Activated CD4-positive, alpha-beta memory T cell treated with anti-CD3 and anti-CD28 coated beads for 36 hours (primary cell): ENCODE measurements around the gene HSPD1. TPM values are rescaled to one million over a fixed set of nuclear protein-coding genes. Genes with fewer than 3 reads are reported as not detected.
"Not testable (repeated sequence)": the region's sequence is repeated elsewhere in the genome, so short reads cannot be mapped to it uniquely, and the experiment has no call there.

Experiments
- CTCF ChIA-PET: fragments of 350-600 bp; sonication (Branson Sonifier 250); formaldehyde crosslinking; loops from one replicate; lab custom pipeline; 2021; ENCODE audit warnings: antibody characterized with exemption, inconsistent platforms; lab: Charles Lee
- POLR2A ChIA-PET: fragments of 350-600 bp; sonication (Branson Sonifier 250); formaldehyde crosslinking; loops from one replicate; lab custom pipeline; 2021; ENCODE audit warnings: antibody characterized with exemption; lab: Charles Lee
- DNase-seq: peaks from one replicate; pipeline ENCODE4 v3.0.0-alpha.2; 2020
- H3K27ac Mint-ChIP-seq: one replicate; pipeline ENCODE4 v1.8.0; 2021; ENCODE audit warnings: mixed read lengths
- H3K27me3 Mint-ChIP-seq: one replicate; pipeline ENCODE4 v1.8.0; 2021; ENCODE audit warnings: mixed read lengths
- H3K36me3 Mint-ChIP-seq: one replicate; pipeline ENCODE4 v1.8.0; 2021; ENCODE audit warnings: mixed read lengths
- H3K4me1 Mint-ChIP-seq: one replicate; pipeline ENCODE4 v1.8.0; 2021; ENCODE audit warnings: low read depth, mixed read lengths
- H3K4me3 Mint-ChIP-seq: one replicate; pipeline ENCODE4 v1.8.0; 2021; ENCODE audit warnings: mild to moderate bottlenecking, mixed read lengths
- H3K9me3 Mint-ChIP-seq: one replicate; pipeline ENCODE4 v1.8.0; 2021; ENCODE audit warnings: mixed read lengths
- intact Hi-C: fragments of 100-400 bp; cut with micrococcal nuclease; formaldehyde crosslinking; loops from one replicate; pipeline ENCODE4 v1.15.1; 2023
- total RNA-seq, 2 experiments: library from RNA; stranded (reverse); gene quantifications; one replicate each; pipeline ENCODE4 v1.2.3, GENCODE V29; 2021

HSPD1 gene
- total RNA-seq, 2 experiments from 2014 or later, result 839 to 853 TPM

DNA sequence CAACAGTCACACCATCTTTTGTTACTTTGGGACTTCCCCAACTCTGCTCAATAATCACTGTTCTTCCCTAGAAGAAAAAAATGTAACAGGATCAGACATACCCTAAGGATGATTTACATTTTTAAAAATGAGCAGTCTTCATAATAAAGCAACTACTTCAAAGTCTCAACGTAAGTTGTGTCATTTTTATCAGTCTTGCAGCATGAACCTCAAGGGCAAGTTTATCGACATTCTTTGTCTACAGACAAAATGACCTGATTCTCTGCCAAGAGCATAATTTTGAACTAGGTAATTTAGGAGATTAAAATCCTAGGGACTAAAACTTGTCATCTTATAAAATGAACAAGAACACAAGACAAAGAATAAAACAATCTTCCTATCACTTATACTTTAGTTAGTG, 2.3 kb downstream of the HSPD1 start:
- Mint-ChIP-seq H3K27ac (peak overlapping the region; percentile 97), H3K4me1 (peaks cover 51% of the 10 kb centered on the region), H3K9me3 (no peaks in the 10 kb centered on the region), H3K4me3 (peak overlapping the region; percentile 97), H3K36me3 (peaks cover 85% of the 10 kb centered on the region), H3K27me3 (no peaks in the 10 kb centered on the region)
- CTCF ChIA-PET, result interaction anchor here (2.1 kb wide), 1 partner anchor 19 kb away, joined by 6 read pairs; the partner anchor contains the start of gene MOB4
- DNase-seq, result no peak
- intact Hi-C loops, result no loop called here
- POLR2A ChIA-PET, result interaction anchor here (0.7 to 7.6 kb wide), 6 partner anchors 9 to 64 kb away, joined by 3 to 76 read pairs (median 6); partner anchors contain the start of genes COQ10B and SF3B1

DNA sequence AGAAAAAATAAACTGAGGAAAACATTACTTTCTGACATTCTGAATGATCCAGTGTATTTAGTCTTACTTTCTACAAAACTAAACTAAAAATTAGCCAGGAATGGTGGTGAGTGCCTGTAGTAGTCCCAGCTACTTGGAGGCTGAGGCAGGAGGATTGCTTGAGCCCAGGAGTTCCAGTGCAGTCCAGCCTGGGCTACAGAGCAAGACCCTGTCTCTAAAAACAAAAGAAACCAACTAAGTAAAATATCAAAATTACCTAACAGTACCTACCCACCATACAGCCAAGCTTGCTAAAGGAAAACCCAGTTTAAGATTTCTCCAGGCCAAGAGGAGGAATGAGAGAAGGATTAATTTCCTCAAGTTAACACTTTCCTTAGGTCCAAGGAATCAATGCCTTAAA, 2.9 kb downstream of the HSPD1 start:
- intact Hi-C loops, result no loop called here
- CTCF ChIA-PET, result interaction anchor here (2.1 kb wide), 1 partner anchor 20 kb away, joined by 6 read pairs; the partner anchor contains the start of gene MOB4
- DNase-seq, result no peak
- Mint-ChIP-seq H3K36me3 (peaks cover 80% of the 10 kb centered on the region), H3K27me3 (no peaks in the 10 kb centered on the region), H3K4me1 (peaks cover 47% of the 10 kb centered on the region), H3K9me3 (no peaks in the 10 kb centered on the region), H3K27ac (peak overlapping the region; percentile 97), H3K4me3 (peak overlapping the region; percentile 97)
- POLR2A ChIA-PET, result interaction anchor here (0.7 to 7.6 kb wide), 5 partner anchors 9 to 64 kb away, joined by 3 to 76 read pairs (median 4); partner anchors contain the start of genes COQ10B and SF3B1

DNA sequence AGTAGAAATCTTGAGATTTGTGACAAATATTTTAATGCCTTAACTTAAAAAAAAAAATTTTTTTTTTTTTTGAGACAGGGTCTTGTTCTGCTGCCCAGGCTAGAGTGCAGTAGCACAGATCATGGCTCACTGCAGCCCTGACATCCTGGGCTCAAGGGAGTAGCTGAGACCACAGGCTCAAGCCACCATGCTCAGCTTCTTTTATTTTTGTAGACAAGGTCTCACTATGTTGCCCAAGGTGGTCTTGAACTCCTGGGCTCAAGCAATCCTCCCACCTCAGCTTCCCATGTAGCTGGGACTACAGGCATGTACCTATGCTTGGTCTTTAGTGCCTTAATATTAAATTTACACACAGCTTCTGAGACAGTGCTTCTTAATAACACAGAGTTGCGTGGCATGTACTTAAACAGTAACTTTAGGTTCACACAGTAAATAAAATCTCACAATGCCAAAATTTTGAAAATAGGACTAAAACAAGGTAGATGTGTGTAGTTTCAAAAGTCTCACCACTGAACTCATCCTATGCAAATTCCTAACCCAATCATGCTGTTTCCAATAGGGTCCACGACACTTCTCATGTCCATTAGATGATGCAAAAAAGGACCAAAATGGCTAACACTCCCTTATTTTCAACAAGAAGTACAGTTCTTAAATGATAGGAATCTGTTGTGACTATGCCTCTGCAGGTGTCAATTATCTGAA, 4.1 kb downstream of the HSPD1 start:
- H3K4me3 Mint-ChIP-seq, result peak overlapping the region; percentile 97
- no peaks in the 10 kb centered on the region for H3K9me3 Mint-ChIP-seq
- peaks cover 48% of the 10 kb centered on the region for H3K4me1 Mint-ChIP-seq
- H3K27ac Mint-ChIP-seq, result peak overlapping the region; percentile 50
- DNase-seq, result no peak
- CTCF ChIA-PET, result interaction anchor here (1.1 kb wide), 1 partner anchor 21 kb away, joined by 4 read pairs; the partner anchor contains the start of gene MOB4
- POLR2A ChIA-PET, result interaction anchor here (1.3 to 7.6 kb wide), 4 partner anchors 8 to 63 kb away, joined by 3 to 76 read pairs (median 7); partner anchors contain the start of genes MOB4 and SF3B1
- H3K36me3 Mint-ChIP-seq, result peaks cover 77% of the 10 kb centered on the region
- no peaks in the 10 kb centered on the region for H3K27me3 Mint-ChIP-seq
- intact Hi-C loops, result no loop called here

DNA sequence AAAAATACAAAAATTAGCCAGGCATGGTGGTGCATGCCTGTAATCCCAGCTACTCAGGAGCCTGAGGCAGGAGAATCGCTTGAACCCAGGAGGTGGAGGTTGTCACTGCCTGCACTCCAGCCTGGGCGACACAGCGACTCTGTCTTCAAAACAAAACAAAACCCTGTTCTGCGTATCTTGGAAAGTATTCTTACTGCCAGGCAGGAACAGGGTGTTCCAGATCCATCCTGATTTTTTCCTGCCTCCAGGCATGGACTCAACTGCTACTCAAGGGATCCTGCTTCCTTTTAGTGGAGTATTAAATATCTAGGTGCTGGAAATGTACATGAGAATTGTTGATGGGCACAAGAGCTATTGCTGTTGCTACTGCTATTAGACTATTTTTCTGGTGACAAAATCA, 12.3 kb downstream of the HSPD1 start:
- intact Hi-C loops, result no loop called here
- peaks cover 20% of the 10 kb centered on the region for H3K4me1 Mint-ChIP-seq
- H3K9me3 Mint-ChIP-seq, result peaks cover 15% of the 10 kb centered on the region
- H3K27ac Mint-ChIP-seq, result peak overlapping the region; percentile 62
- ChIA-PET POLR2A (interaction anchor here (0.6 to 2.0 kb wide), 3 partner anchors 9 to 83 kb away, joined by 3 to 7 read pairs (median 4); no protein-coding TSS in a partner anchor), CTCF (no interaction called here)
- no peaks in the 10 kb centered on the region for H3K27me3 Mint-ChIP-seq
- peaks cover 71% of the 10 kb centered on the region for H3K36me3 Mint-ChIP-seq
- no peak for DNase-seq
- H3K4me3 Mint-ChIP-seq, result no peak overlapping the region

DNA sequence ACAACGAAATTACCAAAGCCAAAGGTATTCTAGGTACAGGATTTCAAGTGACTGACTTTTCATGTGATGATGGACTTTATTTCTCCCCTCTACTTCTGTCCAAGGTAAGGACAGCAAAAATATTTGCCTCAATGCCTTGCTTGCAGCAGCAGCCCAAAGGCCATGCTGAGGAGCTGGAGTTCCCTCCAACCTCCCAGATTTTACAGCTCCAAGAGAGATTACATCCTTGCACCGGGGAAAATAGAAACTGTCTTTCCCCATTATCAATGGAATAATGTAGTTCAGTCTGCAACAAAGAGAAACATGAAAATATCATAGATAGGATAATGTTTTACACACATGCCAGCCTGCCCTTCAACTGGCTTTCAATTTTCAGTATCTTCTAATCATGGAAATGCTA, 13.5 kb downstream of the HSPD1 start:
- ChIA-PET CTCF (no interaction called here), POLR2A (no interaction called here)
- no peak overlapping the region for H3K27ac Mint-ChIP-seq
- peaks cover 65% of the 10 kb centered on the region for H3K36me3 Mint-ChIP-seq
- DNase-seq, result no peak
- intact Hi-C loops, result no loop called here
- H3K27me3 Mint-ChIP-seq, result no peaks in the 10 kb centered on the region
- peaks cover 16% of the 10 kb centered on the region for H3K9me3 Mint-ChIP-seq
- peaks cover 16% of the 10 kb centered on the region for H3K4me1 Mint-ChIP-seq
- H3K4me3 Mint-ChIP-seq, result no peak overlapping the region

DNA sequence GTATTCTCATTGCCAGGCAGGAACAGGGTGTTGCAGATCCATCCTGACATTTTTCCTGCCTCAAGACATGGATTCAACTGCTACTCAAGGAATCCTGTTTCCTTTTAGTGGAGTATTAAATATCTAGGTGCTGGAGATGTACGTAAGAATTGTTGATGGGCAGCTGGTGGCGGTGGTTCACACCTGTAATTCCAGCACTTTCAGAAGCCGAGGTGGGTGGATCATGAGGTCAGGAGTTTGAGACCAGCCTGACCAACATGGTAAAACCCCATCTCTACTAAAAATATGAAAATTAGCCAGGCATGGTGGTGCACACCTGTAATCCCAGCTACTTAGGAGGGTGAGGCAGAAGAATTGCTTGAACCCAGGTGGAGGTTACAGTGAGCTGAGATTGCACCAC, 15.4 kb downstream of the HSPD1 start:
- H3K27me3 Mint-ChIP-seq, intact Hi-C loops, H3K4me1 Mint-ChIP-seq, H3K4me3 Mint-ChIP-seq, H3K27ac Mint-ChIP-seq, DNase-seq: not testable (repeated sequence)
- POLR2A ChIA-PET, result interaction anchor here (0.8 to 1.8 kb wide), 3 partner anchors 11 to 14 kb away, joined by 3 to 6 read pairs (median 3); no protein-coding TSS in a partner anchor
- Mint-ChIP-seq H3K36me3 (peaks cover 58% of the 10 kb centered on the region), H3K9me3 (peaks cover 16% of the 10 kb centered on the region)
- CTCF ChIA-PET, result interaction anchor here (1.3 kb wide), 1 partner anchor 14 kb away, joined by 3 read pairs; no protein-coding TSS in a partner anchor

DNA sequence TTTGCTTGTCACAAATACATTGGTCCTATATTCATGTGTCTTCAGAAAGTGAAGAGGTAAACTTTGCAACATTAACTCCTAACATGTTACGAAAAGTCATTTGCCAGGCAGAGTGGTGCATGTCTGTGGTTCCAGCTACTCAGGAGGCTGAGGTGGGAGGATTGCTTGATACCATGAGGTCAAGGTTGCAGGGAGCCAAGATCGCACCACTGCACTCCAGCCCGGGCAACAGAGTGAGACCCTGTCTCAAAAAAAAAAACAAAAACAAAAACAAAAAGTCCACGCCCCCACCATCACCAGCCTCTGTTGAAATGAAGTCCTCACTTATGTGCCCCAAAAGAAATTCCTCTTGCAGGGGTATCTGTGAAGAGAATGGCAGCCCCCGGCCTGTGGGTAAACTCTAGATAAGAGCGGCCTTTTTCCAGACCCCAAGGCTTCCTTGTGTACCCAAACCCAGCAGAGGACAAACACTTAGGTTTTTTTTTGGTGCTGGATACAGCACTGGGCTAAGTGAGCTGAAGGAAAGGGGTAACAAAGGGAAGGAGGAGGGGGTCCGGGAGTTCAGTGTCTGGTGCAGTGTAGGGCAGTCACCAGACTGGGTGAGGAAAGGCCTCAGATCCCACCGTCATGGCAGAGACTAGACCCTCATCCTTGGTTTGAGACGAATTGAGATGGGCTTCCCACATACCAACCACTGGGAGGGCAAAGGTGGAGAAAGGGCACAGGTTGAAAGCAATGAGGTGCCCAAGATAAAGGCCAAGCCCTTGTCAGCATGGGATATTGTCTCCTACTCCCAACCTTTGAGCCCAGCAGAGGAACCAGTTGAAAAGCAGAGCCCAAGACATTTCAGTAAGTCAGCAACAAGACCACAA, 19.2 kb downstream of the HSPD1 start:
- H3K9me3 Mint-ChIP-seq, result peaks cover 16% of the 10 kb centered on the region
- POLR2A ChIA-PET, result no interaction called here
- H3K27ac Mint-ChIP-seq, result peak overlapping the region; percentile 46

DNA sequence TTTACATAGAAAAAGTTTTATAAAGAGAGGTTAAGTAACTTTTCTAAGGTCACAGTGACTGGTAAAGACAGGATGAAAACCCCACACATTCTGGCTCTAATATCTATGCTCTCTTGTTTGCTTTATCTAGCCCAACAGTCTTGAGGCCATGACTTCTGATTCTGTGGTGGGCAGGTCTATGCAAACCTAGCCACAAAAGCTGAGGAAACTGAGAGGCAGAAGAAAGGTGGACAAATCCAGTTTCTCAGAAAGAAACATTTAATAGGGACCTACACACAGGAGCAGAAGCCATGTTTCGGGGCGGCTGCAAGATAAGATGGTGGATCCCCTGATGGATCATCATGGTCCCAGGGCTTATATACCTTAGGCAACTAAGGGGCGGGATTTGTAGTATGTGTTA, 21.8 kb downstream of the HSPD1 start:
- CTCF ChIA-PET, result no interaction called here
- no peak overlapping the region for H3K27ac Mint-ChIP-seq
- no peak overlapping the region for H3K4me3 Mint-ChIP-seq
- H3K4me1 Mint-ChIP-seq, result peaks cover 7% of the 10 kb centered on the region
- H3K9me3 Mint-ChIP-seq, result peaks cover 2% of the 10 kb centered on the region
- no peaks in the 10 kb centered on the region for H3K27me3 Mint-ChIP-seq
- no peak for DNase-seq
- peaks cover 37% of the 10 kb centered on the region for H3K36me3 Mint-ChIP-seq
- intact Hi-C loops, result no loop called here
- POLR2A ChIA-PET, result no interaction called here

More for the DNA sequence above, 19.2 kb downstream of the HSPD1 start:
- DNase-seq, result no peak
- H3K36me3 Mint-ChIP-seq, result peaks cover 46% of the 10 kb centered on the region
- intact Hi-C loops, result no loop called here
- no peaks in the 10 kb centered on the region for H3K27me3 Mint-ChIP-seq
- CTCF ChIA-PET, result no interaction called here
- no peak overlapping the region for H3K4me3 Mint-ChIP-seq
- H3K4me1 Mint-ChIP-seq, result peaks cover 9% of the 10 kb centered on the region

DNA sequence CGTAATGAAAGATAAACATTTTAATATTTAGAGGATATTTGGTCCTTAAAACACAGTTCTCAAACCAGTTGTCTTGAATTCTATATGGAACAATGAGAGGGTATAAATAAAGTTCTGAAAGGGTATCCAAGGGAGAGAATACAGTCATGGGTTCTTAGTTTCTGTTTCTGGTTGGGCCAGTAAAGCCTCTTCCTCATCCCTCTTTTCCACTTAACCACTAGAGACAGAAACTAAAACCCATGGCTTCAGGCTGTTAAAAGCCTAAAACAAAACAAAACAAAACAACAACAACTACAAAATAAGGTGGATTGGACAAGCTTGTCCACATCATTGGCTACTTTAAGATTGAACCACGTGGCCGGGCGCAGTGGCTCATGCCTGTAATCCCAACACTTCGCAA, 27.5 kb downstream of the HSPD1 start:
- peaks cover 22% of the 10 kb centered on the region for H3K36me3 Mint-ChIP-seq
- no peak overlapping the region for H3K4me3 Mint-ChIP-seq
- ChIA-PET CTCF (no interaction called here), POLR2A (no interaction called here)
- H3K27me3 Mint-ChIP-seq, result no peaks in the 10 kb centered on the region
- H3K27ac Mint-ChIP-seq, result no peak overlapping the region
- peaks cover 1% of the 10 kb centered on the region for H3K4me1 Mint-ChIP-seq
- intact Hi-C loops, result no loop called here
- DNase-seq, result no peak
- H3K9me3 Mint-ChIP-seq, result no peaks in the 10 kb centered on the region

DNA sequence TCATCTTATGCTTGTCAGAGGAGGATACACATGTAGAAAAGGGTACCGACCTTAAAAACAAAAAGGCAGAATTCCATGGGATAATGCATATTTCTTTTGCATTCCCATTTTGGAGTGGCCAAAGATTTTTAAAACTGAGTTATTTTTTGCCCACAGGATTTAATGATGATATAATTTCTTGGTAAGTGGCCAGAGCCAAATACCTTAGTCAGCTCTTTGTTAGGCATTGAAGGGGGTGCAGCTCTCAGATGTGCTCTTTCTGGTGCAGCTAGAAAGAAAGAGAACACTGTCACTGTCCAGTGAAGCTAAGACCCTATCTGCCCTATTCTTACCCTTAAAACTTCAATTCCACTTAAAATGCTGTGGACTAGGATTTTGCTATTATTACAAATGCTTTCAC, 35.5 kb downstream of the HSPD1 start:
- intact Hi-C loops, result no loop called here
- Mint-ChIP-seq H3K9me3 (no peaks in the 10 kb centered on the region), H3K36me3 (peaks cover 29% of the 10 kb centered on the region), H3K4me3 (no peak overlapping the region), H3K27me3 (no peaks in the 10 kb centered on the region), H3K4me1 (peaks cover 3% of the 10 kb centered on the region), H3K27ac (no peak overlapping the region)
- CTCF ChIA-PET, result interaction anchor here (0.6 kb wide), 1 partner anchor 10 kb away, joined by 3 read pairs; no protein-coding TSS in a partner anchor
- no peak for DNase-seq
- POLR2A ChIA-PET, result no interaction called here

DNA sequence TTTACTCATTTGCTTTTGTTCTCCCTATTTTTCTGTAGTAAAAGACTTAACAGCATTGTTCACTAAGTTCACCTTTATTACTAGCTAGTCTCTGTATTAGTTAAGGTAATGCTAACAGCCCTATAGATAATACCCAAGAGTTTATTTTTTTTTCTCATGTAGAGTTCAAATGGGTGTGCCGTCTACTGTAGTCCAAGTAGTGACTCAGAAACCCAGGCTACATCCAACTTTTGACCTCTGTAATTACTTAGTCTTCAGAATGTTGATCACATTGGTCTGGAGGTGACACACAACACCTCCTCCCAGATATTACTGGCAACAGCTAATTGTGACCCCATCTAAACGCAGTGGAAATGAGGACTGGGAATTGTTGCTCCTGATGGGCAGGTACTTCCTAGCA, 38.6 kb downstream of the HSPD1 start:
- DNase-seq, result no peak
- no peaks in the 10 kb centered on the region for H3K27me3 Mint-ChIP-seq
- H3K9me3 Mint-ChIP-seq, result no peaks in the 10 kb centered on the region
- H3K4me3 Mint-ChIP-seq, result no peak overlapping the region
- ChIA-PET POLR2A (no interaction called here), CTCF (no interaction called here)
- intact Hi-C loops, result no loop called here
- peak overlapping the region; percentile 42 for H3K27ac Mint-ChIP-seq
- H3K4me1 Mint-ChIP-seq, result peaks cover 21% of the 10 kb centered on the region
- peaks cover 20% of the 10 kb centered on the region for H3K36me3 Mint-ChIP-seq

DNA sequence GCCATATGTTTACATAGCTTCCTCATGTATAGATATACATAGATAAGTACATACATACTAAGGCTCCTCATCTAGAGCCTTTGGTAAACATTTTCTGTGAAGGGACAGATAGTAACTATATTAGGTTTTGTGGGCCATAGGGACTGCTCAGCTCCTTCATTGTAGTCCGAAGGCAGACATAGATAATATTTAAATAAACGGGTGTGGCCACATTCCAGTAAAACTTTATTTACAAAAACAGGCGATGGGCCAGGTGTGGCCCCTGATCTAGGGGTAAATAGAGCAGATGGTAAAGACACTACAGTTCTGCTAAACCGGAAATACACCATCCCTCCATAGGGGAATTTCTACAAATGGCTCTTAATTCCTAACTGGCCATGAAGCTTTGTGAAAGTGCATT, 39.0 kb downstream of the HSPD1 start:
- H3K27ac Mint-ChIP-seq, result peak overlapping the region; percentile 18
- H3K4me3 Mint-ChIP-seq, result no peak overlapping the region
- CTCF ChIA-PET, result no interaction called here
- intact Hi-C loops, result no loop called here
- peaks cover 25% of the 10 kb centered on the region for H3K4me1 Mint-ChIP-seq
- no peaks in the 10 kb centered on the region for H3K9me3 Mint-ChIP-seq
- no peak for DNase-seq
- peaks cover 18% of the 10 kb centered on the region for H3K36me3 Mint-ChIP-seq
- POLR2A ChIA-PET, result no interaction called here
- H3K27me3 Mint-ChIP-seq, result no peaks in the 10 kb centered on the region
